HG03103 (cell line): ENCODE measurements around the gene LRP5.
"Not testable (repeated sequence)": the region's sequence is repeated elsewhere in the genome, so short reads cannot be mapped to it uniquely, and the experiment has no call there.

Experiments used
- ATAC-seq: cut with Tn5 transposase; IDR thresholded peaks from one replicate; pipeline ENCODE4 v1.9.1; 2021; ENCODE audit warnings: low read depth; ENCODE audit not compliant: unreplicated experiment

LRP5 gene

DNA sequence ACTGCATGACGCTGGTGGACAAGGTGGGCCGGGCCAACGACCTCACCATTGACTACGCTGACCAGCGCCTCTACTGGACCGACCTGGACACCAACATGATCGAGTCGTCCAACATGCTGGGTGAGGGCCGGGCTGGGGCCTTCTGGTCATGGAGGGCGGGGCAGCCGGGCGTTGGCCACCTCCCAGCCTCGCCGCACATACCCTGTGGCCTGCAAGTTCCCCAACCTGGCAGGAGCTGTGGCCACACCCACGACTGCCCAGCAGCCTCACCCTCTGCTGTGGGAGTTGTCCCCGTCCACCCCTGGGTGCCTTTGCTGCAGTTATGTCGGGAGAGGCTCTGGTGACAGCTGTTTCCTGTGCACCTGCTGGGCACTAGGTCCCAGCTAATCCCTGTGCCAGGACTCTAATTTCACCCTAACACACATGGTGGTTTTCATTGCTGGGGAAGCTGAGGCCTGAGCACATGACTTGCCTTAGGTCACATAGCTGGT is 99.2 kb downstream of the LRP5 start:
- ATAC-seq, result no peak

DNA sequence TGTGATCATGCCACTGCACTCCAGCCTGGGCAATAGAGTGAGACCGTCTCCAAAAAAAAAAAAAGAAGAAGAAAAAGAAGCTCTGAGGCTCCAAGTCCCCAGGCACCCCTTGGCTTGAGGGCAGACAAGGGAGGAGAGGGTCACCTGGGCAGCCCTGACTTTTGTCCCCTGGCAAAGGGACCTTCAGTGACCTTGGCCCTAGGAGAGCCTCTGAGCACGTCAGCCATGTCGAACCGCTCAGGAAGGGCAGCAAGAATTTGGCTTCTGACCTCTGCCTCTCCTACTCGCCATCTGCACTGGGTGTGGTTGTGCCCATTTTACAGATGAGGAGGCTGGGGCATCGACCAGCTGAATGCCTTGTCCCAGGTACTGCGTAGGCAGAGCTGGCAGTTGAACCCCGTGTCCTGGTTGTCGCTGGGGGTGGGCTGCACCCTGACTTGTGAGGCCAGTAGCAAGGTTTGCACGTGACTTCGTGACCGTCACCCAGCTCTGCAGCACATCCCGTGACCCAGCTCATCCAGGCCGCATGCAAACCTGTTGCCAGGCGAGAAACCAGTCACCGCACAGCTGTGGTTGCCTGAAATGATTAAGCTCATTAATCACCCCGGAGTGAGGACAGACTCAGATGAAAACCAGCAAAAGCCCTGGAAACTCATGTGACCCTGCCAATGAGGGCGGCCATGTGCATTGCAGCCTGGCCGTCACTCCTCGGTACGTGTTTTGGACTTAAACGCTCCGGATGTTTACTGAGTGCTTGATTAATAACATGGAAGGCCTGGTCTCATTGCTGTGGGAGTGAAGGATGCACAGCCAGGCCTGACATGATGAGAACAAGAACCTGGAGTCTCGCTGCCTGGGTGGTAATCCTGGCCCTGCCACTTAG is 100.4 kb downstream of the LRP5 start:
- no peak for ATAC-seq

GRCh38 chr11:68413591-68413999 is 101.2 kb downstream of the LRP5 start:
- no peak for ATAC-seq

GRCh38 chr11:68414496-68415221 is 102.3 kb downstream of the LRP5 start:
- ATAC-seq, result no peak

DNA sequence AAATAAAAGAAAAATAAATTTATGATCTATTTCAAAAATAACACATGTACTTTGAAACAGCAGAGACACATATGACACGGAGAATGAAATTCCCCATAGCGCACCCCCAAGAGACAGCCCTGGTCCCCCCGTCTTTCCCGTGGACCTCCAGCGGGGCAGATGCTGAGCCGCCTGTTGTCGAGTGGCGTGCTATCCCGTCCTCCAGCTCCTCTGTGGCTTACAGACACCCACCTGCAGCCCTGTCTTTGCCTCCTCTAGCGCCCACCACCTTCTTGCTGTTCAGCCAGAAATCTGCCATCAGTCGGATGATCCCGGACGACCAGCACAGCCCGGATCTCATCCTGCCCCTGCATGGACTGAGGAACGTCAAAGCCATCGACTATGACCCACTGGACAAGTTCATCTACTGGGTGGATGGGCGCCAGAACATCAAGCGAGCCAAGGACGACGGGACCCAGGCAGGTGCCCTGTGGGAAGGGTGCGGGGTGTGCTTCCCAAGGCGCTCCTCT is 103.7 kb downstream of the LRP5 start:
- no peak for ATAC-seq

DNA sequence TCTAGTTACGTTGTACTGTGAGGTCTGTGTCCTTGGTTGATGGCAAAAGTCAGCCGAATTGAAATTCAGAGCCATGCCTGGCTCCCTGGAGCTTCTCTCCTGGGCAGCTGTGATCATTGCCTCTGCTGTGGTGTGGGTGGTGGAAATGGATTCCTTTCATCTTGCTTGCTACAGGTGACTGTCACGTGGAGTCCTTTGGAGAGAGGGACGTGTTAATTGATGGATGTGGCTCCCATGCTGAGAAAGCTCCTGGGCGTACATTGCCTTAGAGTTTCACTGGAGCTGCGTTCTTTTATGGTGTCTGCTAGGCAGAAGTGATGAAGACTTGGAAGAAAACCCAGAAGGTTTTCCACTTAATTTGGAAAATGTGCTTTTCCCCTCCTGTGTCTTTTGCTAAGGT is 106.3 kb downstream of the LRP5 start:
- no peak for ATAC-seq

DNA sequence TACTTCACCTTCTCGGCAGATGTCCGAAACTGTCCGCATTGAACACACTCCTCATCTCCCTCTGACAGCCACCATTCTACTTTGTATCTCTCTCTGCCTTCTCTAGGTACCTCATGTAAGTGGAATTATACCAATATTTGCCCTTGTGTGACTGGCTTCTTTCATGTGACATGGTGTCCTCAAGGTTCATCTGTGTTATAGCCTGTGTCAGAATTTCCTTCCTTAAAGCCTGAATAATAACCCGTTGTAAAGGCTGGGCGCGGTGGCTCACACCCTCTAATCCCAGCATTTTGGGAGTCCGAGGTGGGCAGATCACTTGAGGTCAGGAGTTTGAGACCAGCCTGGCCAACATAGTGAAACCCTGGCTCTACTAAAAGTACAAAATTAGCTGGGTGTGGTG is 107.8 kb downstream of the LRP5 start:
- no peak for ATAC-seq

DNA sequence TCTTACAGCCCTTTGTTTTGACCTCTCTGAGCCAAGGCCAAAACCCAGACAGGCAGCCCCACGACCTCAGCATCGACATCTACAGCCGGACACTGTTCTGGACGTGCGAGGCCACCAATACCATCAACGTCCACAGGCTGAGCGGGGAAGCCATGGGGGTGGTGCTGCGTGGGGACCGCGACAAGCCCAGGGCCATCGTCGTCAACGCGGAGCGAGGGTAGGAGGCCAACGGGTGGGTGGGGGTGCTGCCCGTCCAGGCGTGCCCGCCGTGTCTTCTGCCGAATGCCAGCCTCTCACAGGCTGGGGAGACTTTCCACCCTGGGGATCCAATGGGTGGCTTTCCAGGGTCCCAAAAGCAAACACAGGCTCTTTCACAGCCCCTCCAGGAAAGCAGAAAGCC is 111.1 kb downstream of the LRP5 start:
- ATAC-seq, result no peak

DNA sequence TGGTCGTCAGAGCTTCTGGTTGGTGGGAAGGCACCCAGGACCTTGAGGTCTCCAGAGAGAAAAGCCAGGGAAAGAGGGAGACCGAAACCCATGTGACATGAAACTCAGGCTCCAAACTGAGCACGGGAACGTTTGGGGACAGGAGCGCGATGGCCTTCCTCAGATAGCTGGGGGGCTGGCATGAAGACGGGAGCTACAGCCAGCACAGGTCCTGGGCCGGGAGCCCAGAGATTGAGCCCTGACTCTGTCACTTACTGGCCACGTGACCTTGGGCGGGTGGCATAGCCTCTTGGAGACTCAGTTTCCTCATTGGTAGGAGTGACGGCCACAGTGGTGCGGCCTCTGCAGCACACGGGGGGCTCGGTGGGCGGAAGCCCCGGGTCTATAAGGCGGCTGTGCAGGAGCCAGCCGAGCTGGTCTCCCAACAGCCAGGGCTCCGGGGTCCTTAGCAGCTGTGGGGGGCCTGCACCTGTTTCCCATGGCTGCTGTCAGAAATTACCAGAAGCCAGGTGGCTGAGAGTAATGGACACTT is 111.8 kb downstream of the LRP5 start:
- ATAC-seq, result no peak

GRCh38 chr11:68424981-68425865 is 112.8 kb downstream of the LRP5 start:
- ATAC-seq, result no peak

- ATAC-seq, result no peak
Measured at GRCh38 chr11:68425866-68426380, 113.5 kb downstream of the LRP5 start.

- ATAC-seq, result no peak
Measured at GRCh38 chr11:68429661-68430060, 117.3 kb downstream of the LRP5 start.

- ATAC-seq, result no peak
Measured at GRCh38 chr11:68430384-68430783, 118.0 kb downstream of the LRP5 start.

DNA sequence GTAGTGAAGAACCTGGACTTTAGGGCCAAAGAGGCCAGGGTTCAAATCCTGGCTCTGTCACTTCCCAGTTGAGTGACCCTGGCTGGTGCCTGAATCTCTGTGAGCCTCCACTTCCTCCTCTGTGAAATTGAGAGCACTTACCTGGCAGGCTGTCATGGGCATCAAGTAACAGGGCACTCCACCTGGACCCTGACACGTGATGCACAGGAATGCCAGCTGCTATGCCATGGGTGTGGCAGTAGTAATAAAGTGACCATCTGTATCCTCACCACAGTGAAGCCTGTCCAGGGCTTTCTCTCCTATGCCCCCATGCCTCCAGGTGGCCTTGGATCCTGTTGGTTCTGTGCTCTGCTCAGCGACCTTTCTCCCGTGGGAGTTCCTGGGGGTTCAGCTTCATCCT is 118.4 kb downstream of the LRP5 start:
- ATAC-seq, result no peak

DNA sequence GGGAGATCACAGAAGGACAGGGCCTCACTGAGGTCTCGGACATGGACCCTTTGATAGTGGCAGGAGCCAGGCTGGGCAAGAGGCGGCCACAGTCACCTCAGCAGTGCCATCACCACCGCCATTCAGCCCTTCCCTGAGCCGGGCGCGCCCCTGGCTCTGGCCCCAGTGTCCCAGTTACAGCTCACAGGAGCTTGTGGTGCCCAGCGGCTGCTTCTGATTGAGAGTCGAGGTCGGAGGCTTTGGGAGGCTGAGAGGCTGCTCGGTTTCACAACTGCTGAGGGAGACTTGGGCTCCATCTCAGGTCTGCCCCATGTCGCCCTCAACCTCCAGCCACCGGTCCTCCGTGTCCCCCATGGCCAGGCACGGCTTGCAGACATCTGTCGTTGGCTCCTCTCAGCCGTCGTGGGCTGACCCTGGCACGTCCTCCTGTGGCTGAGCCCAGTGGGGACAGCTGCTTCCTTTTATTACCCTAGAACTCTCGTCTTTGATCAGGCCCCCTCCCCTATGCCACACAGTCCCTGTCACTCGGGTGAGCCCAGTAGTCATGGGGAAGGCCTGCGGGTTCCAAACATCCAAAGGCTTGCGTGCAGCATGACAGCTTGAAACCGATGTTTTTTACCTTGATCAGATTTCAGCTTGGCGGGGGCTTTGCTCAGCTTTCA is 119.7 kb downstream of the LRP5 start:
- ATAC-seq, result no peak

- no peak for ATAC-seq
Measured at GRCh38 chr11:68432874-68433273, 120.5 kb downstream of the LRP5 start.

GRCh38 chr11:68433541-68433940 is 121.2 kb downstream of the LRP5 start:
- ATAC-seq, result no peak

DNA sequence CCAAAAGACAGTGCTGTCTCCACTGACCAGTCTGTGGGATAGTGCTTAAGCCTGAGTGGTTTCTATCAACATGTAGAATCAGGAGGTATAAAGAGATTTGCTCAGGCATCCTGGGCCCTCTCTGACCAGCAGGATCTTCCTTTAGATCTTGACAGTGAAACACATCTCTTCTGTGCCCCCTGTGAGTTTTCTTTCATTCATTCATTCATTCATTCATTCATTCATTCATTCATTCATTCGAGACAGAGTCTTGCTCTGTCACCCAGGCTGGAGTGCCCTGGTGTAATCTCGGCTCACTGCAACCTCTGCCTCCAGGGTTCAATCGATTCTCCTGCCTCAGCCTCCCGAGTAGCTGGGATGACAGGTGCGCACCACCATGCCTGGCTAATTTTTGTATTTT is 121.8 kb downstream of the LRP5 start:
- ATAC-seq, result not testable (repeated sequence)

DNA sequence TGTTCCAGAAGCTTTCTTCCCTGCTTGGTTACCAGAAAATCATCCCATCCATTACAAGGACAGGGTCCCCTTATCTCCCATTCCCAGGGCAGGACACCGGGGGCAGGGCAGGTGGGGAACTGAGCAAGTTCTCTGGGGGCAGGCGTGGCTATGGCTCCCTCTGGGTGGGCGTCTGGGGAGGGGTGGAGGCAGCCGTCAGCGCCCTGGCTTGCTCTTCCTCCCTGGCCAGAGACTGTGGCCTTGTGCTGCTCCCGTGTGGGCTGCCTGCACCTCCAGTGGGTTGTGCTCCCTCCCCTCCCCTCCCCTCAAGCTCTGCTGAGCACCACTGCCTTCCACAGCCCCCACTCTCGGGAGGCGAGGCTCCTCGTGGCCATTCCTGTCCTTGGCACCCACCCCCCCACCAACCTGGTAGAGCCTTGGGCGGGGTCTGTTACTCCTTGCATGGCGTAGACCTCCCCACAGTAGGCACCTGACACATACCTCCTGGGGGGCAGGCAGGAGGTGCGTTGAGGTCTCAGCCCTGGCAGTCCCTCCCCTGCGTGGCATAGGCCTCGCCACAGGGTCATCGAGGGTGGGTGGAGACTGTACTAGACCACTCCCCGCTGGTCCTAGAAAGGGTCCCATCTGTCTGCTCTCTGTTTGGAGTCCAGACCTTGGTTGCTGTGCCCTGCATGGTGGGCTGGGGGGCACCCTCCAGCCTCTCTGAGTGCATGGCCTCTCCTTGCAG is 123.9 kb downstream of the LRP5 start:
- ATAC-seq, result no peak
